Measurements from ENCODE around the gene LY86.

LY86 gene

DNA sequence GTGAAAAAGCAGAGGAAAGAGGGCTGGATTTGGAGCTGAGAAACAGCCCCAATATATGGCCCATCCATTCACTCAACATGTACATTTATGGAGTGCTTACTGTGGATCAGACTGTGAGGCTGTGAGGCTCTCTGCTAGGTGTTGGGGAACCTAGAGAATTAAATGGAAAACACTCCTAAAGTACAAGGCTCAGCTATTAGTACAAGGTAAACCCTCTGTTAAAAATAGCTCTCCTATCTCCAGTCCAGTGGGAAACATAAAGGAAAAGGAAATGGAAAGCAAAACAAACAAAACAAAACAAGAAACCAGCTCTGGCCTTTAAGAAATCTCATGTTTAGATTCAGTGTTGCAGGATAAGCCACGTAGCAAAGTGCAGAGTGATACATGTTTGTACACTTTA lies 35.0 kb downstream of the LY86 start:
- no peak for DNase-seq (ENCODE audit: low read depth)

GRCh38 chr6:6624269-6624990 lies 35.9 kb downstream of the LY86 start:
- no peak for DNase-seq (ENCODE audit: low read depth)

DNA sequence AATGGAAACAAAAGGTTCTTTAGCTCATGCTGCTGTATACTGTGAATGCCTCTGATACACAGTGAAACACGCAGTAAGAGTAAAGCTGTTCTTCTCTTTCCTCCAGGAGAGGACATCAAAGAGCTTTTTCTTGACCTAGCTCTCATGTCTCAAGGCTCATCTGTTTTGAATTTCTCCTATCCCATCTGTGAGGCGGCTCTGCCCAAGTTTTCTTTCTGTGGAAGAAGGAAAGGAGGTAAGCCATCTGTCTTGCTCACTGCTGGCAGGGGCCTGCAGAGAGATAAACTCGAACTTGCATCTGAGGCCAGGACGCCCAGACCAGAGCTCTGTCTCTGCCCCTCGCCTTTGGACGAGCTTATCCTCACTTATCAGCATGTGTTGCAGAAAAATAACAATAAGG lies 37.7 kb downstream of the LY86 start:
- no peak for DNase-seq (ENCODE audit: low read depth)

GRCh38 chr6:6629402-6629801 lies 40.9 kb downstream of the LY86 start:
- DNase-seq (ENCODE audit: low read depth), result no peak

DNA sequence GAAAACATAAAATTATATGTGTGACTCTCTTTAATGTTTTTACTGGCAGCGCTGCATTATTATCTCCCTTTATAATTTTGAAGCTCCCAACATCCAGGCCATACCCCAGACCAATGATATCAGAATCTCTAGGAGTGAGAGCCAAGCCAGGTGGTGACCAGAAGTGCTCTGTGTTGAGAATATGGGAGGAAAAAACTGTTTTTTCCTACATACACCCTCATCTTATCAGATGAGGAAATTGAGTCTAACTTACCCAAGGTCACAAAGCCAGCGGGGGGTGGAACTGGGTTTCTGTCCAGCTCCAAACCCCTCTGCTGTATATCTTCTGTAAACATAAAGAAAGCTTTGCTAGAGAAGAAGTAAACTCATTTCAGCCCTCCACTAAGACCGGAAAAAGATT lies 42.5 kb downstream of the LY86 start:
- no peak for DNase-seq (ENCODE audit: low read depth)

DNA sequence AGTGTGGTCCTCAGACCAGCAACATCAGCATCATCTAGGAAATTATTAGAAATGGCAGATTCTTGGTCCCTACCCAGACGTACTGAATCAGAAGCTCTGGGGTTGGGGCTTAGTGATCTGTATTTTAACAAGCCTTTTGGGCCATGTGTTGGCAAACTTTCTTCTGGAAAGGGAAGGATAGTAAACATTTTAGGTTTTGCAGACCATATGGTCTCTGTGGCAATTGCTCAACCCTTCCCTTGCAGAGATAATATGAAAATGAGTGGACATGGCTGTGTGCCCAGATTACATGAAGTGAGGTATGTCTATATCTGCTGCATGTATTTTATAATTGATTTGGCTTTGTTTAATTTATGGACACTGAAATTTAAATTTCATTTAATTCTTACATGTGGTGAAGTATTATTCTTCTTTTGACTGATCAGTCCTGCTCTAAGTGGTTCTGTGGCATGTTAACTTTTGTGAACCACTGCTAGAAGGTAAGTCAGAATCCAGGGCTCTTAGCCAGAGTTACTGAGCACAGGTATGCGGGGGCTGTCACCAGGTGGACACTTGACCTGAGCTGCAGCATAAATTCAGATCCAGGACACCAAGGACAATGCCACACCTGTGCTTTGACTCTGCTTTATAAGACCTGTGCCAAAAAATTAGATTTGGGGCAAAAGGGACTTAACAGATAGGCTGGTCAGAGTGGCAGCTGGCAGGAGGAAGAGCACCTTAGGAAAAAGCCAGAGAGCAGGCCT lies 43.2 kb downstream of the LY86 start:
- no peak for DNase-seq (ENCODE audit: low read depth)

- DNase-seq (ENCODE audit: low read depth), result no peak
Measured at GRCh38 chr6:6633898-6634734, 45.6 kb downstream of the LY86 start.

- DNase-seq (ENCODE audit: low read depth), result no peak
Measured at GRCh38 chr6:6634735-6635075, 46.2 kb downstream of the LY86 start.

DNA sequence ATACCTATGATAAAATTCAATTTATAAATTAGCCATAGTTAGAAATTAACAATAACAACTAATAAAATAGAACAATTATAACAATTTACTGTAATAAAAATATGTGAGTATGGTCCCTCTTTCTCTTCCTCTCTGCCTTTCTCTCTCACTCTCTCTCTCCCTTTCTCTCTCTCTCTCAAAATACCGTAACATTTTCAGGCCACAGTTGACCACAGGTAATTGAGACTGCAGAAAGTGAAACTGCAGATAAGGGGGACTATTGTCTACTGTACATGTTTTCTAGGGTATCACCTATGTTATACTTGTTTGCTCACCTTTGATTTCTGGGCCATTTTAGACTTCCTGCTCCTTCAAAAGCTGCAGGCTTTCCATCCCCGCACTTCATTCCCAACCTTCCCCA lies 46.8 kb downstream of the LY86 start:
- DNase-seq (ENCODE audit: low read depth), result no peak

DNA sequence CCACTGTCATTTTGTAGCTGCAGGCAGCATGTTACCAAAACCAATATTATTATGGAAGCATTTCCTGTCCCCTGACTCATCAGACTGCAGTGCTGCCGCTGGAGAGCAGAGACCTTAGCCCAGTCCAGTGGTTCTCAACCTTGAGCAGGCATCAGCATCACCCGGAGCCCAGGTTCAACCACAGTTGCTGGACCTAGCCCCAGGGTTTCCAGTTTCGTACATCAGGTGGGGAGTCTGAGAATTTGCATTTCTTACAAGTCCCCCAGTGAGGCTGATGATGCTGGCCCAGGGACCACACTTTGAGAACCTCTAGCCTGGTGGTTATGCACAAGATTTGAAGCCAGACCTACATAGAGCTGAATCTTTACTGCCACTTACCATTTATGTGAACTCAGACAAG lies 47.3 kb downstream of the LY86 start:
- no peak for DNase-seq (ENCODE audit: low read depth)

GRCh38 chr6:6639572-6639971 lies 51.1 kb downstream of the LY86 start:
- no peak for DNase-seq (ENCODE audit: low read depth)

GRCh38 chr6:6640926-6641325 lies 52.4 kb downstream of the LY86 start:
- no peak for DNase-seq (ENCODE audit: low read depth)

DNA sequence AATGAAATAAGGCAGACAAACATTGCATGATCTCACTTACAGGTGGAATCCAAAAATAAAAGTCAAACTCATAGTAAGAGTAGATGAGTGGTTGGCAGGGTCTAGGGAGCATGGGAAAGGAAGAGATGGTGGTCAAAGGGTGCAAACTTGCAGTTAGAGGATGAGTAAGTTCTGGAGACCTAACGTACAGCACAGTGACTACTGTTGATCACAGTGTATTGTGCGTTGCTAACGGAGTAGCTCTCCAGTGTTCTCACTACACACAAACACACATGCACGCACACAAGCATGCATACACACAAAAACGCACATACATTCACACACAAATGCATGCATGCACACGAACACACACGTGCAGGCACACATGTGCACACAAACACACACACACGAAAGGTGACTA lies 54.9 kb downstream of the LY86 start:
- no peak for DNase-seq (ENCODE audit: low read depth)

GRCh38 chr6:6645261-6645917 lies 56.9 kb downstream of the LY86 start:
- no peak for DNase-seq (ENCODE audit: low read depth)

GRCh38 chr6:6646384-6646783 lies 57.9 kb downstream of the LY86 start:
- no peak for DNase-seq (ENCODE audit: low read depth)

GRCh38 chr6:6646859-6647258 lies 58.3 kb downstream of the LY86 start:
- no peak for DNase-seq (ENCODE audit: low read depth)

DNA sequence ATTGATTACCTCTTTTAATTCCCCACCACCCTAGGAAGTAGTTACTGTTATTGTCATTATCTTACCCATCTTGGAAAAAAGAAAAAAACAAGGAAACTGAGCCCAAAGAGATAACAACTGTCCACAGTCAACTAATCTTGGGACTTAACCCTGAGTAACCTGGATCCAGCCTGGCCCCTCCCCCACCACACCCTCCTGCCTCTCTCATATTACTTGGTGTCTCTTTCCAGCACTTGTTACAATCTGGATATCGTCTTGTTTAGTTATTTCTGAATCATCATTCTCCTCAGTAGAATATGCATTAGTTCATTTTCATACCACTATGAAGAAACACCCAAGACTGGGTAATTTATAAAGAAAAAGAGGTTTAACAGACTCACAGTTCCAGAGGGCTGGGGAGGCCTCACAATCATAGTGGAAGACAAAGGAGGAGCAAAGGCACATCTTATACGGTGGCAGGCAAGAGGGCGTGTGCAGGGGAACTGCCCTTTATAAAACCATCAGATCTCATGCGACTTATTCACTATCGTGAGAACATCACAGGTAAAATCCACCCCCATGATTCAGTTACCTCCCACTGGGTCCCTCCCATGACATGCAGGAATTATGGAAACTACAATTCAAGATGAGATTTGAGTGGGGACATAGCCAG lies 60.3 kb downstream of the LY86 start:
- DNase-seq (ENCODE audit: low read depth), result no peak

- DNase-seq (ENCODE audit: low read depth), result no peak
Measured at GRCh38 chr6:6649824-6650349, 61.4 kb downstream of the LY86 start.

GRCh38 chr6:6650839-6651238 lies 62.3 kb downstream of the LY86 start:
- no peak for DNase-seq (ENCODE audit: low read depth)

- DNase-seq (ENCODE audit: low read depth), result no peak
Measured at GRCh38 chr6:6651335-6651734, 62.8 kb downstream of the LY86 start.

DNA sequence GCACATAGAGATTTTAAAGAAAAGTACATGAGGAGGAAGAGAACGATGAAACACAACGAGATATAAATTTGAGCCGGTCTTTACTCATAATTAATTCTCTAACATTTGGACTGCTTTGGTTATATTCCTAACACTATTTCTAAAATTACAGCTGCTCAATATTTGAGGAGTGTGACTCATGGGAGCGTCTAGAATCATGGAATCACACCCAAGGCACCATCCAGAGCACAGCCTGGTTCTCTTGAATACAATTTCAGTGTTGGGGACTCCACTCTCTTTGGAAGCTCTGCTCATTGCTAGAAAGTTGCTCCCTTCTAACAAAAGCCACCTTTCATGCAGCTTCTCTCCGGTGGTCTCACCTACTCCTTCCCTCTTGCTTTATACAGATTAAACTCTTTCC lies 64.4 kb downstream of the LY86 start:
- DNase-seq (ENCODE audit: low read depth), result no peak
